GM12891 (cell line): ENCODE measurements around the gene LENG8.
A peak's percentile ranks its signal among the peaks of the same experiment; 100 is the strongest.

ENCODE experiments used
- PAX5 ChIP-seq: IDR thresholded peaks from 2 replicates; pipeline ENCODE4 v1.6.1; 2011; ENCODE audit warnings: low read length, moderate library complexity, mild to moderate bottlenecking; ENCODE audit not compliant: insufficient read depth, severe bottlenecking
- POLR2A ChIP-seq: IDR thresholded peaks from 2 replicates; pipeline ENCODE4 v1.6.1; 2011; ENCODE audit warnings: low read depth, low read length, control low read depth
- POLR2AphosphoS5 ChIP-seq: IDR thresholded peaks from 2 replicates; pipeline ENCODE4 v1.6.1; 2011; ENCODE audit warnings: low read depth, low read length, control low read depth
- POU2F2 ChIP-seq: IDR thresholded peaks from 2 replicates; pipeline ENCODE4 v1.6.1; 2011; ENCODE audit warnings: low read depth, mild to moderate bottlenecking, control low read depth, low read length, moderate library complexity
- SPI1 ChIP-seq: IDR thresholded peaks from 2 replicates; pipeline ENCODE4 v1.6.1; 2011; ENCODE audit warnings: low read depth, low read length, control low read depth
- TAF1 ChIP-seq: IDR thresholded peaks from 2 replicates; pipeline ENCODE4 v1.6.1; 2011; ENCODE audit warnings: low read depth, low read length, control low read depth

DNA sequence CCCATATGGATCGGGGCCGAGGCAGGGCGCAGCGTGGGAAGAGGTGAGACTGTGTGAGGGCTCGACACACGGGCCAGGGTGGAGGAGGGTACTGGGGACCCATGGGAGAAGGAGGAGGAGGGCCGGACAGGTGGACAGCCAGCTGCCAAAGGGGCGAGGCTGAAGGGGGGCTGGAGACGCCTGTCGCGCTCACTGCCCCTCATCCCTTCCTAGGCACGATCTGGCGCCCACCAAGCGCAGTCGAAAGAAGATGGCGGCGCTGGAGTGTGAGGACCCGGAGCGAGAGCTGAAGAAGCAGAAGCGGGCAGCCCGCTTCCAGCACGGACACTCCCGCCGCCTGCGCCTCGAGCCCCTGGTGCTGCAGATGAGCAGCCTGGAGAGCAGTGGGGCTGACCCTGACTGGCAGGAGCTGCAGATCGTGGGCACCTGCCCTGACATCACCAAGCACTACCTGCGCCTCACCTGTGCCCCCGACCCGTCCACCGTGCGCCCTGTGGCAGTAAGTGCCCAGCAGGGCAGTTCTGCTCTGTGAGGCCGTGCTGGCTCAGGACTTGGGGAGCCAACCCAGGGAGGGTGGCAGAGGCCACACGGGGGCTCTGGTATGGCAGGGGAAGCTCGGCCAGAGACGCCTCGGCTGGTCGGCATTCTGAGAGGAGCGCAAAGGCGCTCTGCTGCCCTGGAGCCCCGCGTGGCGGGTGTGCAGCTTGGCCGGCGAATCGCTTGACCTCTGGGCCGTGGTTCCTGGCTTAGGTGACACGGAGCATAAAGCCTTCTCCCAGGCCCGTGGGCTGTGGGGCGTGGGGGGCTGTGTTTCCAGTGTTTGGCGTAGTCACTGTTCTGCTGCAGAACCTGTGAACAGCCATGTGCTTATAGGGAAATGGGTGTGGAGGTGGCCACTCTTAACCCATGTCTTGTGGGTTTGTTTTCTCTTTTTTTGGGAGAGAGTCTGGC is 7.7 kb downstream of the LENG8 start:
- TF ChIP-seq POLR2A: no peak
- no peak for TF ChIP-seq TAF1
- TF ChIP-seq POLR2AphosphoS5: 0 out of 2 replicates have a peak, but pooled peaks have one; percentile 8
- no peak for TF ChIP-seq PAX5
- no peak for TF ChIP-seq SPI1
- no peak for TF ChIP-seq POU2F2
